ENCODE measurements around the gene SLC1A7.

Gene SLC1A7

DNA sequence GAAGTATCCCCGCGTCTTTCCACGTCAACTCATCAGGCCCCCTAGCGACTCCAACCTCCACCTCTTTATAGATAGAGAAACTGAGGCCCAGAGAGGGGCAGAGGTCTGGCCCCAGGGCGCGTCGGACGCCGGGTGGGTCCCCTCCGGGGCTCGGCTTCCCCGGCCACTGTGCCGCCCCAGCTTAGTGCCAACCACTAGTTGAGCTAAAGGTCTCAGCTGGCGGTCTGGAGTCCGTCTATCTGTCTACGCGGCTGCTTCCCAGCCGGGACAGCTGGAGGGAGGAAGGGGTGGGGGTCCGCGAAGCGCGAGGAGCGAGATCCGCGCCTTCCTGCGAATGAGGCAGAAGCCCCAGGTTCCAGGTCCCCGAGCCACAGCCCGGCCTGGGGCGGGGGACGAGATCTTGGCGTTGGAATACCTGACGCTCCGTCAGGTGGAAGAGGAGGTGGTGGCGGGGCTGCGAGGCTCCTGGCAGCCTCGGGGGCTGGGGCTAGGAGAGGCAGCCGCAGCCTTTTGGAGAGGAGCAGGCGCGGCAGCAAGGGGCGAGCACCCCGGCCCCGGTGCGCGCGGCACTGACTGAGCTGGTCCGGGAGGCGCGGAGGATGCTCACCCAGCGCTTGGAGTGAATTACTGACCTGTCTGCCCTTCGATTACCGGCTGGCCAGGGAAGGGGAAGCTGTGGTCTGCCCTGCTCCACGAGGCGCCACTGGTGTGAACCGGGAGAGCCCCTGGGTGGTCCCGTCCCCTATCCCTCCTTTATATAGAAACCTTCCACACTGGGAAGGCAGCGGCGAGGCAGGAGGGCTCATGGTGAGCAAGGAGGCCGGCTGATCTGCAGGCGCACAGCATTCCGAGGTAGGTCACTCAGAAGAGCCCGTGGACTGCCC, 79.5 kb downstream of the SLC1A7 start:
- DNase-seq (ENCODE audit: low read depth in 2 of 2): no peak

DNA sequence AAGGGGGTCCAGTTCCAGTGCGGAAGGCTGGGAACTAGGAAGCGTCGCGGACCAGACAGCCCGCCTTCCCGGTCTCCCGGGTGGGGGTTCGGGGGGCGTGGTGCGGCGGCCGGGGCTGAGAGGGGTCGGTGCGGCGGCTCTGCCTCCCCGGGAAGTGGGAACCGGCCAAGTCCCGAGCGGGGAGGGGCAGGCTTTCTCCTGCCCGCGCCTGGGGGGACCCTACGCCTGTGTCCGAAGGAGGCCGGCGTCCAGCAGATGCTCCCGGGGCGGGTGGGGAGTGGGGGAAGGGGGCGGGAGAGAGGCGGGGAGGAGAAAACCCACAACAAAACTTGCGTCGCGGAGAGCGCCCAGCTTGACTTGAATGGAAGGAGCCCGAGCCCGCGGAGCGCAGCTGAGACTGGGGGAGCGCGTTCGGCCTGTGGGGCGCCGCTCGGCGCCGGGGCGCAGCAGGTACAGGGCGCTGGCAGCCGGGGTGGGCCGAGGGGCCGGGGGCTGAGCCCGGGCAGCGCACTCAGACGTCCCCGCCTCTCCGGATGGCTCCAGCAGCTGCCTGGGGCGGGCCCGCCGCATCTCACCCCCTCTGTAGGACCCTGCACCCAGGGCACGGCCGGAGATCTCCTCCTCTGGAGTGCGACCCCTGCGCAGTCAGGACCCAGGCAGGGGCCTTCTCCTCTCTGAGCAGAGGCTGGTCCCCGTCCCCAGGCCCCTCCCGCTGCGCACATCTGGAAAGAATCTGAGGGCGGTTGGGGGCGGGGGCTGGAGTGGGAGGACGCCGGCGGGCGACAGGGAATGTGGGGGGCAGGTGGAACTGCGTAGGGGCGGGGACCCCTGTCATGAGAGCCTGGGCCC, 80.4 kb downstream of the SLC1A7 start, which contains the start of gene PODN:
Gene PODN, plus strand, starts transcription at position 355 of the 849 bp plus-strand sequence. CDS start 7,643 bp downstream, outside the sequence.
- no peak for DNase-seq (ENCODE audit: low read depth in 2 of 2)

DNA sequence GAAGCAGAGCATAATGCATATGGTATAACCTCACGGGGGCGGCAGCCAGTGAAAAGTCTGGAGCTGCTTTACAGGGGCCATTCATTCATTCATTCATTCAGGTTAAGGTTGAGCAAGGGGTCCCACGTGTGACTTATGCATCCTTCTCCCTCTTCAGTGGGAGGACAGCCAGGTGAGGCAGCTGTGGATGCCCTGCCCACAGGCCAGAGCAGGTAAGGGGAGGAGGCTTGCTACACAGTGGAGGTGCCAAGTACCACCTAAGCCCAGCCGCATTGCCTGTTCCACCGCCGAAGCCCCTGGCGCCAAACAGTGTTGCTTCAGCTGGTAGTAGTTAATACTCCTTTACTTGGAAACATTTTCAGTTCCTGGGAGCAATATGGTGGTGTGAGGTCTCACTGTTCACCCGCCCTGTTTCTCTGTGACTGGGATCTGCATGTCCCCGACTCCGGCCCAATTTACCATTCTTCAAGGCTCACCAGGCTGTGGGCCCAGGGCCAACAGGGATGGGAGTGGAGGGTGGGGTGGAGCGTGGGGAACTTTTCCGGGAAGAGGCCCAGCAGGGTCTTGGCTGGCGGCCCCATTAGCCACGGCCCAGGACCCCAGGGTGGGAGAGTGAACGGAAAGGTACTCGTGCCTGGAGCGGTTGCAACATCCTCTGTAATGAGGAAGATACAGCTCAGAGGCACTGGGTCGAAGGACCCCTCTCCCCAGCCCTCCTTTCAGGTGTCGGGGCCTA, 81.1 kb downstream of the SLC1A7 start:
- DNase-seq (ENCODE audit: low read depth in 2 of 2): no peak

DNA sequence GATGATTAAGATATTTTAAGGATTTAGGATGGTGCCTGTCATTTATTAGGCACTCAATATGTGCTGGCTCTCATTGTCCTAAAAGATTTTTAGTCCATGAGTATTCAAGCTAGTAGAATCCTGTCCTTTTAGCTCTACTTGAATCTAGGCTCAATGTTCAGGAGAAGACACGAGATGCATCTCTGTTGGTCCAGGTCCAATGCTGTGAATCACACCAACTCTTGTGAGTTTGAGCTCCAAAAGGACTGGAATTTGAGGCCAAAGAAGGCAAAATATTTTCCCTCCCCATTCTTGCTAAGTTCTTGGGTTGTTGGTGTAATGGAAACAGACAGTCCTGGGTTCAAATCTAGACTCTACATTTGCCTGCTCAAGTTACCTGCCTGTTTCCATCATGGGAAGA, 81.9 kb downstream of the SLC1A7 start:
- no peak for DNase-seq (ENCODE audit: low read depth in 2 of 2)

DNA sequence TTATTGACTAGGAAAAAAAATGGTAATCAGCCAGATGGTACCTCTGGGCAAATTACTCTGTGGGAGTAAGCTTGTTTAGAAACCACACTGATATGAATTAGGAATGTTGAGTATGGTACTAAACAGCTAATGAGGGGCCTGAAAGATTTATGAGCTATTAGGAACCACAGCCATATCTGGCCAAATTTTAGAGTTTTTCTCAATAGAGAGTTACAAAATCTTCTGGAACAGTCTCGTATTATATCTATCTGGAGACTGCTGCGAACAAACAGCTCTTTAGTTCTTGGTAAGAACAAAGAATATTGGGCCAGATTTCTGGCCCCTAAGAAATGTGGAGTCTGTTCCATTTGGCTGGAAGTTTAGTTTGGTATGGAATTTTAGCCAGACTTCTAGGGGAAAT, 85.3 kb downstream of the SLC1A7 start:
- DNase-seq (ENCODE audit: low read depth in 2 of 2): no peak

DNA sequence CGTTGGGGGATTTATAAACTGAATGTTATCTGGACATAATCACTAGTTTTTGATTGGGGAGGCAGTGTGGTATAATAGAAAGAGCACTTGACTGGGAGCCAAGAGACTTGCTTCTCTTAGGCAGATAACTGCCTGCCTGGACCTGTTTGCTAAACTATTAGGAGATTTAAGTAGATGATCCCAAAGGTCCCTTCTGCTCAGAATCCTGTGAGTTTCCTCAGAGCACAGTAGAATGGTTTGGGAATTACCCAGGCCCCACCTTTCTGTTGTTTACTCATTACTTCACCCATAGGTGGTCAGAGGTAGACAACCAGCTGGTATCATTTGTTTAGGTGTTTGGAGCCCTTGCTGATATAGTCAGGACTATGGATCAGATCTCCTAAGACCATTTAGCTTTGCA, 90.8 kb downstream of the SLC1A7 start:
- DNase-seq (ENCODE audit: low read depth in 2 of 2): no peak

DNA sequence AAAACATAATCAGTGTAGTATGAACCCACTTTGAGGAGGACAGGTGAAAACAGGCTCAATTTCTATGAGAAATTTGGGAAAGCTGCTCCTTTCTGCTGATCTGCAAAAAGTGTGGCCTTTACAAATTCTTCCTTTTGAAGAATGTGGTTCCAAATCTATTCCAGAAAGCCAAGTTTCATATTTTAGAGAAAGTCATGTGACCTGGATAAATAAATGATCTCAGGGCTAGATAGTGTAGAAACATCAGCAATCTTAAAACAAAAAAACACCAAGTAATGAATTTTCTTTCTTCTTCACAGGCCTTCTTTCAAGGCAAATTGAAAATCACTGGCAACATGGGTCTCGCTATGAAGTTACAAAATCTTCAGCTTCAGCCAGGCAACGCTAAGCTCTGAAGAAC, 92.1 kb downstream of the SLC1A7 start:
- no peak for DNase-seq (ENCODE audit: low read depth in 2 of 2)

DNA sequence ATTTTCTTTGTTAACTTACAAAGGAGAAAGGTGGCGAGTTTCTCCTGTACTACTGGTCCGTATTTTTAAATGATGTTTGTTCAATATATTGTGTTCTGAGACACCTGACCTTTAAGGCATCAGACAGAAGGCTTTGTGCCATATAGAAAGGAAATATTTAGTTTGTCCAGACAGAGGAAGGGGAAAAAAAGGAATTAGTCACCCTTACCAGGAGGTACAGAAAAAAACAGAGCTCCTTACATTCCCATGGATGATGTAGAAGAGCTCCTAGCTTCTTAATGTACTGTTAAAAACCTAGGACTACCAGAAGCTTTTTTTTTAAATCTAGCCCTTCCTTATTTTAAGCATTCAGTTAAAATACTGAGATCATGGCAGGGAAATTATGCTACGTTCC, 92.9 kb downstream of the SLC1A7 start:
- DNase-seq (ENCODE audit: low read depth in 2 of 2): no peak

DNA sequence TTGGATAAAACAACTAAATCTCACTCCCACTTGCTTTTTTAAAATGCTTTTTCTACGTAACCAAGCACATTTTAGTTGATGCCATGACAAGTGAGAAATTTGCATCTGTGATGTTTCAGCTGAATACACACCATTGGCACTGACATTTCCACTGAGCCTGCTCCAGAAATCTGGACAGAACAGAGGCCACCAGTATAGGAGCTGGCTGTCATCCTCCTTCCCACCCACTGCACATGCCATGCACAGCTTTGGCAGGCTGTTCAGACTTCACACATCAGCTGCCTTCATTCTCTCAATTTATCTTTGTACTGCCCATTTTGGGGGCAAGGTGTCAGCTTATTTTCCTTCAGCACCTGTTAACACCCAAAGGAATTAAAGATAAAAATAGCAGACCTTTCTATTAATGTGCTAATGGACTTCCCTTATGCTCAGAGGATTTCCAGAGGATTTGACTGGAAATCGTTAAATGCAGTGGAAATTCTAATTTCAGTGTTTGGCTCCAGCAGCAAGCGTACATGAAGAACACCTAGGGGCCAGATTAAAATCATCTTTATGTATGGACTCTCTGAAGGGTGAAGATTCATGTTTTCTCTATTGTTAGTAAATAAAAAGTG, 93.4 kb downstream of the SLC1A7 start:
- DNase-seq (ENCODE audit: low read depth in 2 of 2): no peak

DNA sequence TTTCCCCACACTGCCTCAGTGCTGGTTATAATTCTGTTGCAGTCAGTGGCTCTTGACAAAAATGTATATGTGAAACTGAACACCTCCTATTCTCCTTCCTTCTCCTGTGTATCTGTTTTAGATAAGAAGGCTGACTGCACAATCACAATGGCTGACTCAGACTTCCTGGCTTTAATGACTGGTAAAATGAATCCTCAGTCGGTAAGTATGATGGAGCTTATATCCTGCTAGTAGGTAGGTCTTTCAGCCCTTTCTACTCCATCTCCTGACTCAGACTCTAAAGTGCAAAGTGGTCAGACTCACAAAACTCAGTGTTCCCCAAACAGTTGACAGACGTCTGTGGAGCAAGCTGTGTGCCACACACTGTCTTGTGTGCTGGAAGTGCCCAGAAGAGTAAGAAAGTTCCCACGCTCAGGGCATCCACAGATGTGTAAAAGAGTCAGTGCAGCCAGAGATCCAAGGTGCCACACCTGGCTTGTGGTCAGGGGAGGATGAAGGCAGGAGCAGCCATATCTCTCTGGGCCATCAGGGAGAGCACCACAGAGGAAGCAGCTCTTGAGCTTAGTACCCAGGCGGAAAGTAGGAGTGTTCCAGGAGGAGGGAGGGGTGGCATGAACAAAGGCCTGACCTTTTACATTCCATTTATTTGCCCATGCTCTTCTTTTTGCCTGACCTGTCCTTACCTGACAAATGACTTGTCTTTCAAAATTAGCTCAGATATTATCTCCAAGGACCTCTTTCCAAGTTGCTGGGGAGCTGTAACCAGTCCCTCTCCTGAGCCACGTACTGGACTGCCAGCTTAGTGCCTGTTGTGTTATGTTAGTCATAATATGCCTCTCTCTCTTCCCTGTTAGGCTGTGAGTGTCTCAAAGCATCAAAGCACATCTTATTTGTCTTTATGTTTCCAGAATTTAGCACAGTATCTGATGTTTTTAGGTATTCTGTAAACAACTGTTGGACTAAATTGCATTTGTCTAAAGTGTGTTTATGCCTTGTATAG, 94.4 kb downstream of the SLC1A7 start:
- DNase-seq (ENCODE audit: low read depth in 2 of 2): no peak

DNA sequence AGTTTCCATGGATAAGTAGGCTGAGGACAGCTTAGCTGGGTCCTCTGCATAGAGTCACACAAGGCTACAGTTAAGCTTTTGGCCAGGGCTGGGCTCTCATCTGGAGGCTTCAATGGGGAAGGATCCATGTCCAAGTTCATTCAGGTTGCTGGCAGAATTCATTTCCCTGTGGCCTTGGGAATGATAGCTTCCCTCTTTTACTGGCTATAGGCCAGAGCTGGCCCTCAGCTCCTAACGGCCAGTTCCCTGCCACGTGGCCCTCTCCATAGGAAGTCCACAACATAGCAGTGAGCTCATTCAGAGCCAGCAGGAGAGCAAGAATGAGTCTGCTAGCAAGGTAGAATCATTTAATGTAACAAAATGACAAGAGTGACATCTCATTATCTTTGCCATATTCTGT, 95.5 kb downstream of the SLC1A7 start:
- no peak for DNase-seq (ENCODE audit: low read depth in 2 of 2)

DNA sequence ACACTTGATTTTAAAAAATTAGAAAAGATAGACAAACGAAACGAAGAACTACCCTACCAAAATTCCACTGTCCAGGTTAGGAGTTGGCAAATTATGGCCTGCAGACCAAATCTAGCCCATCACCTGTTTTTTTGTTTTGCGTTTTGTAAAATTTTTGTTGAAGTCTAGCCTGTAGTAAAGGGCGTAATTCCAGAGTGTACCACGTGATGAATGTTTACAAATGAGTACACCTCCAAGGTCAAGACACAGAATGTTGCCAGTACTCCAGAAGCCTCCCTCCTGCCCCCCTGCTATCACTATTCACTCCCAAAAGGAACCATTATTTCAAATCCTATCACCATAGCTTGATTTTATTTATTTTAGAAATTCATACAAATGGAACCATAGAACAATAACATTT, 97.5 kb downstream of the SLC1A7 start:
- no peak for DNase-seq (ENCODE audit: low read depth in 2 of 2)

DNA sequence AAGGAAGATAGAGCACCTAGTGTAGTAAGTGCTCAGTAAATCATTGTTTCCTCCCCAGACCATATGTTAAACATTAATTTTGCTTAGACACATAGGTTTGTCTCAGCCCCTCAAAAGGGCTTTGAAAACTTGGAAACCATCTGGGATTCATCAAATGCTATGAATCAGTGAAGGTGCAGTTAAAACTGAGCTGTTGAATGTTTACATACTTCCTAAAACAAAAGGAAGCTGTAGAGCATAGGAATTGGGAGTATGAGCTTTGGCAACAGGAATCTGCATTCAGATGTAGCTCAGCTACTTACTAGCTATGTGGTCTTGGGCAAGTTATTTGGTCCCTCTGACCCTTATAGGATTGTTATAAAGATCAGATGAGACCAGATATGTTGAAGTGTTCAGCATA, 99.2 kb downstream of the SLC1A7 start:
- DNase-seq (ENCODE audit: low read depth in 2 of 2): no peak

DNA sequence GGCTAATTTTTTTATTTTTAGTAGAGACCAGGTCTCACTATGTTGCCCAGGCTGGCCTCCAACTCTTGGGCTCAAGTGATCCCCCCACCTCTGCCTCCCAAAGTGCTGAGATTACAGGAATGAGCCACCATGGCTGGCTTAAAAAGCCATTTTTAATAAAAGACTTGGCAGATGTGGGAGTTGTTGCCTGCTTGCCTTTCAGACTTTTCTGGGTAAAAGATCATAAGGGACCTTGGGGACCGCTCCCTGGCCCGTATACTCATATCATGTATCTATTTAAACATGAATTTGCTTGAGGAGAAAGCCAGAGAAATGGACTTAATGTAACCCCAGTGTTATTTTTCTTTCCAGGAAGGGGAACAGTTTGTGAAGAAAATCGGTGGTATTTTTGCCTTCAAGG, 103.9 kb downstream of the SLC1A7 start:
- DNase-seq (ENCODE audit: low read depth in 2 of 2): no peak

All from stimulated activated CD8-positive, alpha-beta memory T cell treated with anti-CD3 and anti-CD28 coated beads, Interleukin-15, amount 100 ng/mL, for 4 hours (primary cell).